ENCODE results near the gene KLC1. TPM values are rescaled to one million over a fixed set of nuclear protein-coding genes. Genes with fewer than 3 reads are reported as not detected.

KLC1 gene
- total RNA-seq, 1 experiment from 2014 or later = 216 TPM

GRCh38 chr14:103739466-103739792 is 110.4 kb downstream of the KLC1 start:
- no peak overlapping the region for H3K4me3 Mint-ChIP-seq (ENCODE audit: unreplicated experiment)
- CTCF ChIA-PET = no interaction called here
- H3K27ac Mint-ChIP-seq (ENCODE audit: low read depth, unreplicated experiment) = no peak overlapping the region
- H3K4me1 Mint-ChIP-seq (ENCODE audit: insufficient read depth, unreplicated experiment) = no peaks in the 10 kb centered on the region
- intact Hi-C loops (cut with micrococcal nuclease) = no loop called here
- POLR2A ChIA-PET = no interaction called here
- no peaks in the 10 kb centered on the region for H3K27me3 Mint-ChIP-seq (ENCODE audit: insufficient read depth, unreplicated experiment)
- no peak for TF ChIP-seq CTCF (IDR thresholded peaks at IDR 0.05; ENCODE audit: unreplicated experiment)
- peaks cover 53% of the 10 kb centered on the region for H3K36me3 Mint-ChIP-seq (ENCODE audit: insufficient read depth, unreplicated experiment)
- no peak for DNase-seq (ENCODE audit: unreplicated experiment)
- no peaks in the 10 kb centered on the region for H3K9me3 Mint-ChIP-seq (ENCODE audit: unreplicated experiment)
- no TSS peak for BruUV-seq (replicated peaks)

- BruUV-seq (replicated peaks) = no TSS peak
- Mint-ChIP-seq H3K27me3 (ENCODE audit: insufficient read depth, unreplicated experiment) (no peaks in the 10 kb centered on the region), H3K36me3 (ENCODE audit: insufficient read depth, unreplicated experiment) (peaks cover 54% of the 10 kb centered on the region), H3K4me3 (ENCODE audit: unreplicated experiment) (no peak overlapping the region), H3K9me3 (ENCODE audit: unreplicated experiment) (no peaks in the 10 kb centered on the region), H3K4me1 (ENCODE audit: insufficient read depth, unreplicated experiment) (no peaks in the 10 kb centered on the region), H3K27ac (ENCODE audit: low read depth, unreplicated experiment) (no peak overlapping the region)
- POLR2A ChIA-PET = no interaction called here
- DNase-seq (ENCODE audit: unreplicated experiment) = no peak
- intact Hi-C loops (cut with micrococcal nuclease) = no loop called here
- no peak for TF ChIP-seq CTCF (IDR thresholded peaks at IDR 0.05; ENCODE audit: unreplicated experiment)
- CTCF ChIA-PET = no interaction called here
These were observed 110.9 kb downstream of the KLC1 start for GRCh38 chr14:103739793-103740501.

- DNase-seq (ENCODE audit: unreplicated experiment) = no peak
- intact Hi-C loops (cut with micrococcal nuclease) = no loop called here
- ChIA-PET CTCF (interaction anchor here (0.6 kb wide), 1 partner anchor 911 kb away, joined by 4 read pairs; no protein-coding TSS in a partner anchor), POLR2A (interaction anchor here (1.0 kb wide), 1 partner anchor 19 kb away, joined by 3 read pairs; no protein-coding TSS in a partner anchor)
- no TSS peak for BruUV-seq (replicated peaks)
- no peak overlapping the region for H3K4me3 Mint-ChIP-seq (ENCODE audit: unreplicated experiment)
- no peak for TF ChIP-seq CTCF (IDR thresholded peaks at IDR 0.05; ENCODE audit: unreplicated experiment)
- peaks cover 62% of the 10 kb centered on the region for H3K36me3 Mint-ChIP-seq (ENCODE audit: insufficient read depth, unreplicated experiment)
- H3K27ac Mint-ChIP-seq (ENCODE audit: low read depth, unreplicated experiment) = no peak overlapping the region
- no peaks in the 10 kb centered on the region for H3K4me1 Mint-ChIP-seq (ENCODE audit: insufficient read depth, unreplicated experiment)
- no peaks in the 10 kb centered on the region for H3K9me3 Mint-ChIP-seq (ENCODE audit: unreplicated experiment)
- H3K27me3 Mint-ChIP-seq (ENCODE audit: insufficient read depth, unreplicated experiment) = no peaks in the 10 kb centered on the region
These were observed 112.1 kb downstream of the KLC1 start for GRCh38 chr14:103740991-103741689.

GRCh38 chr14:103741876-103742275 is 112.9 kb downstream of the KLC1 start:
- H3K27ac Mint-ChIP-seq (ENCODE audit: low read depth, unreplicated experiment) = no peak overlapping the region
- BruUV-seq (replicated peaks) = no TSS peak
- H3K4me3 Mint-ChIP-seq (ENCODE audit: unreplicated experiment) = no peak overlapping the region
- H3K36me3 Mint-ChIP-seq (ENCODE audit: insufficient read depth, unreplicated experiment) = peaks cover 62% of the 10 kb centered on the region
- TF ChIP-seq CTCF (IDR thresholded peaks at IDR 0.05; ENCODE audit: unreplicated experiment) = no peak
- no peaks in the 10 kb centered on the region for H3K4me1 Mint-ChIP-seq (ENCODE audit: insufficient read depth, unreplicated experiment)
- no peaks in the 10 kb centered on the region for H3K27me3 Mint-ChIP-seq (ENCODE audit: insufficient read depth, unreplicated experiment)
- no peak for DNase-seq (ENCODE audit: unreplicated experiment)
- H3K9me3 Mint-ChIP-seq (ENCODE audit: unreplicated experiment) = no peaks in the 10 kb centered on the region
- POLR2A ChIA-PET = no interaction called here
- intact Hi-C loops (cut with micrococcal nuclease) = no loop called here
- CTCF ChIA-PET = no interaction called here

All from MCF 10A (cell line).